Transverse colon (tissue), 3 donors: ENCODE measurements around the gene TMEM175.

Experiments
- POLR2A ChIP-seq: fragments of 450-650 bp; IDR thresholded peaks from one replicate; pipeline ENCODE4 v1.6.1; 2016; ENCODE audit warnings: antibody characterized with exemption, mild to moderate bottlenecking, moderate library complexity
- TF ChIP-seq, protein P1 (sequence below), 5 experiments: fragments of 200-600 bp in 3 of 5; fragments of 450-650 bp in 2 of 5; sonication (generic) in 3 of 5; IDR thresholded peaks; 1 replicate in 2 of 5; 2 replicates in 3 of 5; pipeline ENCODE4 v1.5.1; 2016 to 2017; ENCODE audit warnings: antibody characterized with exemption in 5 of 5, inconsistent platforms in 3 of 5, mild to moderate bottlenecking in 2 of 5, moderate library complexity in 1 of 5

GRCh38 chr4:891747-892146, 40.5 kb upstream of the TMEM175 start:
- TF ChIP-seq, protein P1, sequence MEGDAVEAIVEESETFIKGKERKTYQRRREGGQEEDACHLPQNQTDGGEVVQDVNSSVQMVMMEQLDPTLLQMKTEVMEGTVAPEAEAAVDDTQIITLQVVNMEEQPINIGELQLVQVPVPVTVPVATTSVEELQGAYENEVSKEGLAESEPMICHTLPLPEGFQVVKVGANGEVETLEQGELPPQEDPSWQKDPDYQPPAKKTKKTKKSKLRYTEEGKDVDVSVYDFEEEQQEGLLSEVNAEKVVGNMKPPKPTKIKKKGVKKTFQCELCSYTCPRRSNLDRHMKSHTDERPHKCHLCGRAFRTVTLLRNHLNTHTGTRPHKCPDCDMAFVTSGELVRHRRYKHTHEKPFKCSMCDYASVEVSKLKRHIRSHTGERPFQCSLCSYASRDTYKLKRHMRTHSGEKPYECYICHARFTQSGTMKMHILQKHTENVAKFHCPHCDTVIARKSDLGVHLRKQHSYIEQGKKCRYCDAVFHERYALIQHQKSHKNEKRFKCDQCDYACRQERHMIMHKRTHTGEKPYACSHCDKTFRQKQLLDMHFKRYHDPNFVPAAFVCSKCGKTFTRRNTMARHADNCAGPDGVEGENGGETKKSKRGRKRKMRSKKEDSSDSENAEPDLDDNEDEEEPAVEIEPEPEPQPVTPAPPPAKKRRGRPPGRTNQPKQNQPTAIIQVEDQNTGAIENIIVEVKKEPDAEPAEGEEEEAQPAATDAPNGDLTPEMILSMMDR (IDR thresholded peaks at IDR 0.05), result no peak
- TF ChIP-seq POLR2A, result no peak
